PC-3 (cell line): ENCODE results near the gene CTNS. TPM values are rescaled to one million over a fixed set of nuclear protein-coding genes. Genes with fewer than 3 reads are reported as not detected.

Experiments
- ATAC-seq: fragments of 200-7000 bp; cut with Tn5 transposase; 2 replicates; pipeline ENCODE4 v1.9.1; 2020; ENCODE audit warnings: mild to moderate bottlenecking, moderate library complexity
- BruUV-seq: library from RNA; stranded (reverse); fragments of 400-500 nt; replicated peaks from 2 replicates; lab custom pipeline; 2021; lab: Mats Ljungman, UMichigan
- CTCF ChIA-PET: fragments of 300-600 bp; sonication (Branson Sonifier 250); formaldehyde crosslinking; loops from one replicate; lab custom pipeline; 2022; ENCODE audit warnings: antibody characterized with exemption; lab: Charles Lee
- POLR2A ChIA-PET: fragments of 300-600 bp; sonication (Branson Sonifier 250); formaldehyde crosslinking; loops from one replicate; lab custom pipeline; 2022; ENCODE audit warnings: antibody characterized with exemption; ENCODE audit not compliant: unreplicated experiment; lab: Charles Lee
- DNase-seq: peaks from one replicate; pipeline ENCODE4 v3.0.0-alpha.2; 2015
- H2AFZ ChIP-seq: fragments of 300-600 bp; sonication (generic); 2 replicates; pipeline ENCODE4 v1.6.0; 2016; ENCODE audit warnings: antibody characterized with exemption, low read length
- H3F3A ChIP-seq: fragments of 300-600 bp; sonication (generic); one replicate; pipeline ENCODE4 v1.6.0; 2017; ENCODE audit warnings: antibody characterized with exemption, low read length, control low read depth, mild to moderate bottlenecking; ENCODE audit not compliant: unreplicated experiment
- H3K27ac ChIP-seq: fragments of 300-600 bp; sonication (generic); 2 replicates; pipeline ENCODE4 v1.5.1; 2016; ENCODE audit warnings: mild to moderate bottlenecking, low read length
- H3K27me3 ChIP-seq: fragments of 300-600 bp; sonication (generic); 2 replicates; pipeline ENCODE4 v1.6.1; 2016; ENCODE audit warnings: low read length, mixed read lengths
- H3K36me3 ChIP-seq: fragments of 300-600 bp; sonication (generic); 2 replicates; pipeline ENCODE4 v1.6.1; 2016; ENCODE audit warnings: low read depth, mixed run types, low read length, mixed read lengths
- H3K4me1 ChIP-seq: fragments of 300-600 bp; sonication (generic); 2 replicates; pipeline ENCODE4 v1.5.1; 2016; ENCODE audit warnings: low read length; ENCODE audit not compliant: insufficient read depth
- H3K4me2 ChIP-seq: fragments of 300-600 bp; sonication (generic); 2 replicates; pipeline ENCODE4 v1.6.0; 2016; ENCODE audit warnings: low read length
- H3K4me3 ChIP-seq: fragments of 300-600 bp; sonication (generic); 2 replicates; pipeline ENCODE4 v1.5.1; 2016; ENCODE audit warnings: mild to moderate bottlenecking, low read length, mixed read lengths
- H3K79me2 ChIP-seq: fragments of 300-600 bp; sonication (generic); 2 replicates; pipeline ENCODE4 v1.6.1; 2017; ENCODE audit warnings: low read length, mixed read lengths
- H3K9ac ChIP-seq: fragments of 300-600 bp; sonication (generic); 2 replicates; pipeline ENCODE4 v1.6.0; 2016; ENCODE audit warnings: mild to moderate bottlenecking, low read length
- H3K9me2 ChIP-seq: fragments of 300-600 bp; sonication (generic); replicated peaks from 2 replicates; pipeline ENCODE4 v1.6.1; 2016; ENCODE audit warnings: mixed run types, low read length, mixed read lengths
- H3K9me3 ChIP-seq: fragments of 300-600 bp; sonication (generic); 2 replicates; pipeline ENCODE4 v1.6.1; 2016; ENCODE audit warnings: low read length, mixed read lengths
- H4K20me1 ChIP-seq: fragments of 300-600 bp; sonication (generic); 2 replicates; pipeline ENCODE4 v1.6.1; 2016; ENCODE audit warnings: low read length, mixed read lengths
- EZH2 ChIP-seq: fragments of 300-600 bp; sonication (generic); IDR thresholded peaks from one replicate; pipeline ENCODE4 v1.6.1; 2017; ENCODE audit warnings: antibody characterized with exemption, mild to moderate bottlenecking, low read length; ENCODE audit not compliant: unreplicated experiment
- EZH2phosphoT487 ChIP-seq: fragments of 300-600 bp; sonication (generic); IDR thresholded peaks from 2 replicates; pipeline ENCODE4 v1.6.1; 2018; ENCODE audit warnings: mild to moderate bottlenecking, antibody characterized with exemption, low read length, borderline replicate concordance
- intact Hi-C: fragments of 100-400 bp; cut with micrococcal nuclease; formaldehyde crosslinking; loops from 2 replicates; pipeline ENCODE4 v1.9.0; 2023
- total RNA-seq: library from RNA; depleted of rRNA; stranded (reverse); fragments of >200 nt; gene quantifications from 2 replicates; pipeline ENCODE4 v1.2.3, GENCODE V29; 2014; rRNA removed
- TF ChIP-seq, protein P1 (sequence below): fragments of 300-600 bp; sonication (generic); conservative IDR thresholded peaks from 2 replicates; pipeline ENCODE4 v1.5.1; 2017; ENCODE audit warnings: antibody characterized with exemption, low read depth, mild to moderate bottlenecking, low read length

CTNS gene
- total RNA-seq, 1 experiment from 2014 or later = 10.2 TPM

DNA sequence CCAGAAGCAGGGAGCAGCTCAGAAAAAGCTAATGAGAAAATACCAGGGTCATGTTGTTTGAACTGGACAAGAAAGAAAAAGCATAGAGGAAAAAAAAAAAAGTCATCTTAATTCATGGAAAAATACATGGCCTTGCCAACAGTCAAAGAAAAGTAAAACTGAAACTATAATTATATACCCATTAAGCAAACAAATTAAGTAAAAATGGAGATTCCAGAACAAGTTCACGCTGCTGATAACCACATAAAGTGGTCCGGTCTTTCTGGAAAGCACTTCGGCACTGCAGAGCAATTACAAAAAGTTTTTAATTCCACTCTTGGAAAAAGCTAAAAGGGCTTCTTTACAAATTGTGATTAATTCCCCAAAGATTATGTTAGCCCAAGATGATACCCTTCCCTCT, 71.8 kb downstream of the CTNS start:
- Histone ChIP-seq H3K27me3 (no peaks in the 10 kb centered on the region), H3F3A (no peaks in the 10 kb centered on the region), H4K20me1 (no peaks in the 10 kb centered on the region), H3K9me2 (no peaks in the 10 kb centered on the region), H3K4me3 (no peak overlapping the region), H3K9me3 (no peaks in the 10 kb centered on the region), H2AFZ (no peak overlapping the region), H3K4me1 (peaks cover 5% of the 10 kb centered on the region; the same call in 1 of the 2 replicates), H3K4me2 (no peak overlapping the region), H3K9ac (no peak overlapping the region), H3K79me2 (no peaks in the 10 kb centered on the region), H3K27ac (no peak overlapping the region), H3K36me3 (no peaks in the 10 kb centered on the region)
- POLR2A ChIA-PET = no interaction called here
- ATAC-seq = no peak
- CTCF ChIA-PET = no interaction called here
- intact Hi-C loops = no loop called here
- TF ChIP-seq EZH2phosphoT487 (no peak), EZH2 (no peak)
- TF ChIP-seq, protein P1, sequence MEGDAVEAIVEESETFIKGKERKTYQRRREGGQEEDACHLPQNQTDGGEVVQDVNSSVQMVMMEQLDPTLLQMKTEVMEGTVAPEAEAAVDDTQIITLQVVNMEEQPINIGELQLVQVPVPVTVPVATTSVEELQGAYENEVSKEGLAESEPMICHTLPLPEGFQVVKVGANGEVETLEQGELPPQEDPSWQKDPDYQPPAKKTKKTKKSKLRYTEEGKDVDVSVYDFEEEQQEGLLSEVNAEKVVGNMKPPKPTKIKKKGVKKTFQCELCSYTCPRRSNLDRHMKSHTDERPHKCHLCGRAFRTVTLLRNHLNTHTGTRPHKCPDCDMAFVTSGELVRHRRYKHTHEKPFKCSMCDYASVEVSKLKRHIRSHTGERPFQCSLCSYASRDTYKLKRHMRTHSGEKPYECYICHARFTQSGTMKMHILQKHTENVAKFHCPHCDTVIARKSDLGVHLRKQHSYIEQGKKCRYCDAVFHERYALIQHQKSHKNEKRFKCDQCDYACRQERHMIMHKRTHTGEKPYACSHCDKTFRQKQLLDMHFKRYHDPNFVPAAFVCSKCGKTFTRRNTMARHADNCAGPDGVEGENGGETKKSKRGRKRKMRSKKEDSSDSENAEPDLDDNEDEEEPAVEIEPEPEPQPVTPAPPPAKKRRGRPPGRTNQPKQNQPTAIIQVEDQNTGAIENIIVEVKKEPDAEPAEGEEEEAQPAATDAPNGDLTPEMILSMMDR = no peak
- no peak for DNase-seq
- no TSS peak for BruUV-seq

DNA sequence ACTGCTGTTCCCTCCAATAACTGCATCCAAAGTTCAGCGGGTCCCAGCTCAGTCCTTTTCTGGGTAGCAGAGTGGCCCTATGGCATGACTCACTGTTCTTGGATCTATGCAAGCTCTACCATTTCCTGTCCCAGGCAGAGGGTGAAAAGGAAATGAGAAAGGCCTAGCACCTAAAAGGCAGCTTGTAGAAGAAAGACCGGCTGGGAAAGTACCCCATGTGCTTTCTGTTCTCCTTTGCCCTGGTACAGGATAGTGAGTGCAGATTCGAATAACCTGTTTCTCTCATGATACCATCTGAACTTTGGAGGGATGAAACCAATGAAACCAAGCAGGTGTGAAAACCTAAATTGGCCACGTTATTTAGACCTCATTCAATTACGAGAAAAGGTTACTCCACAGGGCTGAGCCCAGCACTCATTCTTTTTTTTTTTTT, 74.4 kb downstream of the CTNS start:
- H3K27ac ChIP-seq = no peak overlapping the region
- BruUV-seq = no TSS peak
- POLR2A ChIA-PET = interaction anchor here (0.6 kb wide), 1 partner anchor 146 kb away, joined by 4 read pairs; no protein-coding TSS in a partner anchor
- H2AFZ ChIP-seq = no peak overlapping the region
- H3K36me3 ChIP-seq = peaks cover 10% of the 10 kb centered on the region
- TF ChIP-seq EZH2phosphoT487 = no peak
- ATAC-seq = peak; percentile 66
- intact Hi-C loops = no loop called here
- CTCF ChIA-PET = no interaction called here
- no peak overlapping the region for H3K9ac ChIP-seq
- no peaks in the 10 kb centered on the region for H3K79me2 ChIP-seq
- H3K4me2 ChIP-seq = no peak overlapping the region
- no peaks in the 10 kb centered on the region for H3K9me2 ChIP-seq
- H3K4me3 ChIP-seq = no peak overlapping the region
- no peaks in the 10 kb centered on the region for H4K20me1 ChIP-seq
- no peaks in the 10 kb centered on the region for H3K27me3 ChIP-seq
- no peaks in the 10 kb centered on the region for H3F3A ChIP-seq
- H3K4me1 ChIP-seq = peaks cover 5% of the 10 kb centered on the region; the same call in 1 of the 2 replicates
- DNase-seq = peak; percentile 55
- no peaks in the 10 kb centered on the region for H3K9me3 ChIP-seq

Other genes with a start within 250 kb of the CTNS start
- not detected in 2 replicates for gene OR1E1, start 238.3 kb upstream of the CTNS start, total RNA-seq
- not detected in 2 replicates for gene OR3A3, start 225.4 kb upstream of the CTNS start, total RNA-seq
- gene OR1E2, start 202.9 kb upstream of the CTNS start, total RNA-seq = not detected in 2 replicates
- gene SPATA22, start 164.9 kb upstream of the CTNS start, total RNA-seq = 1.8 TPM in 1 of 2 replicates, not detected in the other
- not detected in 2 replicates for gene ASPA, start 160.8 kb upstream of the CTNS start, total RNA-seq
- 3.6 and 4.8 TPM in 2 replicates for gene TRPV3, start 78.9 kb upstream of the CTNS start, total RNA-seq
- gene TRPV1, start 27.3 kb upstream of the CTNS start, total RNA-seq = 4.1 and 4.7 TPM in 2 replicates
- gene SHPK, start 510 bp upstream of the CTNS start, total RNA-seq = 17.7 and 22.4 TPM in 2 replicates
- 87.7 and 100 TPM in 2 replicates for gene TAX1BP3, start 31.8 kb downstream of the CTNS start, total RNA-seq
- 56.5 and 60.4 TPM in 2 replicates for gene EMC6, start 32.1 kb downstream of the CTNS start, total RNA-seq
- 13.0 and 19.3 TPM in 2 replicates for gene P2RX5, start 59.4 kb downstream of the CTNS start, total RNA-seq
- 10.6 and 12.7 TPM in 2 replicates for gene HASPIN, start 87.1 kb downstream of the CTNS start, total RNA-seq
- 29.7 and 42.0 TPM in 2 replicates for gene ITGAE, start 164.4 kb downstream of the CTNS start, total RNA-seq
- 17.3 and 21.0 TPM in 2 replicates for gene NCBP3, start 209.5 kb downstream of the CTNS start, total RNA-seq